Measurements from ENCODE around the gene NGF. TPM values are rescaled to one million over a fixed set of nuclear protein-coding genes. Genes with fewer than 3 reads are reported as not detected.
A peak's percentile ranks its signal among the peaks of the same experiment; 100 is the strongest.
"Not testable (repeated sequence)": the region's sequence is repeated elsewhere in the genome, so short reads cannot be mapped to it uniquely, and the experiment has no call there.

NGF gene
- total RNA-seq, 1 donor from 2014 or later: 2.1 TPM

GRCh38 chr1:115313182-115313581 lies 24.9 kb downstream of the NGF start:
- no peak for TF ChIP-seq CTCF (IDR thresholded peaks at IDR 0.05)
- peak overlapping the region; percentile 78 to 80 for H3K27ac ChIP-seq
- DNase-seq (ENCODE audit: low spot score in 2 of 2): no peak
- intact Hi-C loops (cut with DNase I): no loop called here
- H3K4me1 ChIP-seq: peaks cover 5 to 19% of the 10 kb centered on the region in 2 donors
- no peak overlapping the region for H3K4me3 ChIP-seq
- no peaks in the 10 kb centered on the region for H3K27me3 ChIP-seq
- H3K36me3 ChIP-seq: no peaks in the 10 kb centered on the region
- H3K9me3 ChIP-seq: no peaks in the 10 kb centered on the region

- DNase-seq (ENCODE audit: low spot score in 2 of 2): no peak
- TF ChIP-seq CTCF (IDR thresholded peaks at IDR 0.05): no peak
- no peaks in the 10 kb centered on the region for H3K9me3 ChIP-seq
- H3K27me3 ChIP-seq: no peaks in the 10 kb centered on the region
- H3K4me1 ChIP-seq: peaks cover 5 to 19% of the 10 kb centered on the region in 2 donors
- no peaks in the 10 kb centered on the region for H3K36me3 ChIP-seq
- peak overlapping the region; percentile 78 to 80 for H3K27ac ChIP-seq
- no peak overlapping the region for H3K4me3 ChIP-seq
- intact Hi-C loops (cut with DNase I): no loop called here
Measured at GRCh38 chr1:115312742-115313141, 25.3 kb downstream of the NGF start.

GRCh38 chr1:115311474-115311989 lies 26.5 kb downstream of the NGF start:
- Histone ChIP-seq H3K36me3 (no peaks in the 10 kb centered on the region), H3K4me1 (peaks cover 5 to 19% of the 10 kb centered on the region in 2 donors), H3K27me3 (no peaks in the 10 kb centered on the region), H3K9me3 (no peaks in the 10 kb centered on the region), H3K27ac (peak overlapping the region in 1 of 2 donors; percentile 10), H3K4me3 (no peak overlapping the region)
- no peak for TF ChIP-seq CTCF (IDR thresholded peaks at IDR 0.05)
- no peak for DNase-seq (ENCODE audit: low spot score in 2 of 2)
- intact Hi-C loops (cut with DNase I): no loop called here

GRCh38 chr1:115310581-115311473 lies 27.2 kb downstream of the NGF start:
- no peak for TF ChIP-seq CTCF (IDR thresholded peaks at IDR 0.05)
- DNase-seq (ENCODE audit: low spot score in 2 of 2): no peak
- Histone ChIP-seq H3K9me3 (no peaks in the 10 kb centered on the region), H3K27ac (peak overlapping the region in 1 of 2 donors; percentile 10), H3K4me1 (peaks cover 5 to 21% of the 10 kb centered on the region in 2 donors), H3K4me3 (no peak overlapping the region), H3K27me3 (no peaks in the 10 kb centered on the region), H3K36me3 (no peaks in the 10 kb centered on the region)
- intact Hi-C loops (cut with DNase I): no loop called here

DNA sequence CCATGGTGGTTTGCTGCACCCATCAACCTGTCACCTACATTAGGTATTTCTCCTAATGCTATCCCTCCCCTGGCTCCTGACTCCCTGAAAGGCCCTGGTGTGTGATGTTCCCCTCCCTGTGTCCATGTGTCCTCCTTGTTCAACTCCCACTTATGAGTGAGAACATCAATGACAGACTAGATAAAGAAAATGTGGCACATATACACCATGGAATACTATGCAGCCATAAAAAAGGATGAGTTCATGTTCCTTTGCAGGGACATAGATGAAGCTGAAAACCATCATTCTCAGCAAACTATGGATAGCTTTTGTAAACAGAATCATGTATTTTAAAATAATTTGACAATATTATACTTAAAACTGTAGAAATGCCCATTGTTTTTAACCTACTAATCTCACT lies 28.5 kb downstream of the NGF start:
- H3K36me3 ChIP-seq; H3K27me3 ChIP-seq; H3K27ac ChIP-seq; H3K9me3 ChIP-seq; DNase-seq (ENCODE audit: low spot score in 2 of 2); intact Hi-C loops (cut with DNase I); H3K4me3 ChIP-seq: not testable (repeated sequence)
- H3K4me1 ChIP-seq: peaks cover 5 to 22% of the 10 kb centered on the region in 2 donors

DNA sequence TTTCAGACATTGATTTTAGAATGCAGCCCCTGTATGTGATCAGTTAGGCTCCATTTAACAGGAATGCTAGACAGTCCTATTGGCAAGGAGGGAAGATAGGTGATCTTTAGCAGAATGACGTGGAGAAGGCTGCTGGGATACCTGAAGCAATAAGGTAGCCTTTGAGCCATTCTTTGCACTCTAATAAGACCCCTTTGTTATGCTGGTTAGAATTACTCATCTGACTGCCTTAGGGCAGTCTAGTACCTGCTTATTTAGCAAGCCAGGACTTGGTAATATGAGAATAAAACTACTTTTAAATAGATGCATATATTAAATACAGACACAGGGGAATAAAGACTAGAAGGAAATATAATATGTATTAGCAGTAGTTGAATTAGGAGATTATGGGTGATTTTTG lies 29.1 kb downstream of the NGF start:
- no peak for DNase-seq (ENCODE audit: low spot score in 2 of 2)
- Histone ChIP-seq H3K4me3 (no peak overlapping the region), H3K4me1 (peaks cover 4 to 16% of the 10 kb centered on the region in 2 donors), H3K27ac (no peak overlapping the region), H3K36me3 (no peaks in the 10 kb centered on the region), H3K9me3 (no peaks in the 10 kb centered on the region), H3K27me3 (no peaks in the 10 kb centered on the region)
- no peak for TF ChIP-seq CTCF (IDR thresholded peaks at IDR 0.05)
- intact Hi-C loops (cut with DNase I): no loop called here

Data from ascending aorta (tissue), 2 donors.